GM10266 (cell line): Measurements from ENCODE around the gene PDGFB.

Experiments used
- DNase-seq: peaks from one replicate; pipeline ENCODE4 v3.0.0; 2012; ENCODE audit errors: extremely low spot score
- TF ChIP-seq, protein P1 (sequence below): IDR thresholded peaks from 2 replicates; pipeline ENCODE4 v1.5.1; 2012; ENCODE audit warnings: mild to moderate bottlenecking, low read depth; ENCODE audit not compliant: control insufficient read depth, insufficient read depth; ENCODE audit errors: missing control alignments

The PDGFB gene

DNA sequence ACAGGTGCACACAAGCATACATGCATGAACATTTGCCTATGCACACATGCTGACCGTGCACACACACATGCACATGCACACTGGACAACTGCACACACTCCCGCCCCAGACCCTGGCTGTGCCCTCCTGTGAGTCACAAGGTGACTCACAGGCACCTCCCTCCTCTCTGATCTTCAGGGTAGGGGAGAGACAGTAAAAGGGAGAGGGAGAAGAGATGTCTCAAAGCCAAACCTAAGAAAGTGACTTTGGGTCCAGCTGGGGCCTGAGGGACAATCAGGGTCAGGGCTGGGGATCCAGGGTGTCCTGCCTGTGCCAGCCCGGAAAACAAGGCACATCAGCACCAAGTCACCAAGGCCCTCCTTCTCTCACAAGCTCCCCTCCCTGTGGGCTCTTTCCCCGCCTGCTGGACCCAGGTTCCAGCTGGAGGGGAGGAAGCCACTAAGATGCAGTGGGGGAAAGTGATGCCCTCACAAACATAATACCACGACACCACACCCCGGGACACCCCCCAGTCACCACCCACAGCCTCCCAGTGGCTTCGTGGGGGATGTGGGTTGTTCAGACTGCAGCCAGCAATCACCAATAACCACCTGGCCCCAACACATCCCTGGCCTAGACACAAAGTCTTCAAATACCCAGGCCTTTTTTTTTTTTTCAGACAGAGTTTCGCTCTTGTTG is 39.3 kb downstream of the PDGFB start:
- TF ChIP-seq, protein P1, sequence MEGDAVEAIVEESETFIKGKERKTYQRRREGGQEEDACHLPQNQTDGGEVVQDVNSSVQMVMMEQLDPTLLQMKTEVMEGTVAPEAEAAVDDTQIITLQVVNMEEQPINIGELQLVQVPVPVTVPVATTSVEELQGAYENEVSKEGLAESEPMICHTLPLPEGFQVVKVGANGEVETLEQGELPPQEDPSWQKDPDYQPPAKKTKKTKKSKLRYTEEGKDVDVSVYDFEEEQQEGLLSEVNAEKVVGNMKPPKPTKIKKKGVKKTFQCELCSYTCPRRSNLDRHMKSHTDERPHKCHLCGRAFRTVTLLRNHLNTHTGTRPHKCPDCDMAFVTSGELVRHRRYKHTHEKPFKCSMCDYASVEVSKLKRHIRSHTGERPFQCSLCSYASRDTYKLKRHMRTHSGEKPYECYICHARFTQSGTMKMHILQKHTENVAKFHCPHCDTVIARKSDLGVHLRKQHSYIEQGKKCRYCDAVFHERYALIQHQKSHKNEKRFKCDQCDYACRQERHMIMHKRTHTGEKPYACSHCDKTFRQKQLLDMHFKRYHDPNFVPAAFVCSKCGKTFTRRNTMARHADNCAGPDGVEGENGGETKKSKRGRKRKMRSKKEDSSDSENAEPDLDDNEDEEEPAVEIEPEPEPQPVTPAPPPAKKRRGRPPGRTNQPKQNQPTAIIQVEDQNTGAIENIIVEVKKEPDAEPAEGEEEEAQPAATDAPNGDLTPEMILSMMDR = no peak
- DNase-seq = peak; percentile 54

DNA sequence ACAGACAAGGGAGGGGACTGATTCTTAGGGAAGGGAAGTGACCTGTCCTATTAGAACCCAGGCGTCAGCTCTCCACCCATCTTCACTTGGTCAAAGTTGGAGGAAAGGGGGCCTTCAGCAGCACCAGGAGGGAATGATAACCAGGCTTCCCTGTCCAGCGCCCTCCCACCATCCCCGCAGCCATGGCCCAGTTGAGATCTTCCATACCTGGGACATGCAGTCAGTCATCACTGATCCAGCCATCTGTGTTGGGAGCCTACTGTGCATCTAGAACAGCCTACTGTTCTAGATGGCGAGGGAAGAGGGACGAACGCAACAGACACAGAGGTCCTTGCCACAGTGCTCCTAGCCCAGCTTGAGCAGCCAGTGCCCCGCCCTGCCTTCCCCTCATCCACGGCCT is 40.6 kb downstream of the PDGFB start:
- TF ChIP-seq, protein P1 = no peak

DNA sequence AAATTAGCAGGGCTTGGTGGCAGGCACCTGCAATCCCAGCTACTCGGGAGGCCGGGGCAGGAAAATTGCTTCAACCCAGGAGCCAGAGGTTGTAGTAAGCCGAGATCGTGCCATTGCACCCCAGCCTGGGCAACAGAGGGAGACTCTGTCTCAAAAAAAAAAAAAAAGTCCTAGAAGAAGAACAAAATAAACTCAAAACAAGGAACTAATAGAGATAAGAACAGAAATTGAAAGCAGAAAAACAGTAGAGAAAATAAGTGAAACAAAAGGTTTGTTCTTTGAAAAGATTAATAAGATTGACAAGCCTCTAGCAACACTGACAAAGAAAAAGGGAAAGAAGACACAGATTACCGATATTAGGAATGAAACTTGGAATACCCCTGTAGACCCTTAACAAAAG is 47.2 kb downstream of the PDGFB start:
- TF ChIP-seq, protein P1 = no peak
- no peak for DNase-seq

More for the DNA sequence above, 40.6 kb downstream of the PDGFB start:
- no peak for DNase-seq

DNA sequence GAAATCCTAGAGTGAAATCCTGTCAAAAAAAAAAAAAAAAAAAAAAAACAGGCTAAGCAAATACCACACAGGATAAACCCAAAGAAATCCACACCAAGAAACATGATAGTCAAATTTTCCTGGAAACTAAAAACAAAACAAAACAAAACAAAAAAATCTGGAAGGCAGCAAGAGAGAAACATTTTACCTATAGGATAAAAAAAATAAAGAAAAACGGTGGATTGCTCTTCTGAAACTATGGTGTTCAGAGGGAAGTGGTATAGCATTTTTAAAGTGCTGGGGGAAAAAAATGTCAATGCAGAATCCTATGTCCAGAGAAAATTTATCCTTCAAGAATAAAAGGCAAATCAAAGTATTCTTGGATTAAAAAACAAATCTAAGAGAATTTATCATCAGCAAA is 50.7 kb downstream of the PDGFB start:
- TF ChIP-seq, protein P1 = no peak
- DNase-seq = no peak

DNA sequence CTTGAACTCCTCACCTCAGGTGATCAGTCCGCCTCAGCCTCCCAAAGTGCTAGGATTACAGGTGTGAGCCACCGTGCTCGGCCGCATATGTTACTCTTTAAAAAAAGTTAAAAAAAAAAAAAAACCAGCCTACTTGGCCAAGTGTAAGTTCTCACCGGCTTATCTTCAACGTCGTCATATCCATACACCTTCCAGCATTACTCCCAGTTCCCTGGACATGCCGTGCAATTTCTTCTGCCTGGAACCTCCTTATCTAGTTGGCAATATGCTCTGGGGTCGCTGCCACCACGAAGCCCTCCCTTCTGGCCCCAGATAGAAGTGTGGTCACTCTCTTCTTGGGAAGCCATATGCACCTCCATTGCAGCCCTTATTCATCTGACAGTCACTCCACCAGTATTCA is 56.0 kb downstream of the PDGFB start:
- TF ChIP-seq, protein P1 = no peak
- DNase-seq = no peak

DNA sequence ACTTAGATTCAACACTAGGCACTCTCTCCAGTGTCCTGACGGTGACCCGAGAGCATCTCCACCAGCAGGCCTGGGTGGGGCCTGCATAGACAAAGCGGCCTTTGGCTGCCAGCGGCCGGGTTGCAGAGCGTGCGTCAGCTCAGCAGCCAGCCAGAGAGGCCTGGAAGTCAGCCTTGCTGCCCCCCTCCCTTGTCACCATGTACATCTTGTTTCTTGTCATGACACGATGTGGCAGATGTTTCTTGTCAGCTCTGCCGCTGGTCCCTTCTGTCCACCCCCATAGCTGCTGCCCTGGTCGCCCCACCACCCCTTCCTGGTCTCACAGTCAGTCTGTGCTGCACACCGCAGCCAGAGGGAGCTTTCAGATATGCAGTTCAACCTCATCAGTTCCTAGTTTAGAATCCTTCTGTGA is 59.2 kb downstream of the PDGFB start:
- DNase-seq = no peak
- TF ChIP-seq, protein P1 = no peak
